PFSK-1 (cell line): ENCODE measurements around the gene PTPRN2.

ENCODE experiments used
- TAF1 ChIP-seq: IDR thresholded peaks from 2 replicates; pipeline ENCODE4 v1.6.1; 2012; ENCODE audit warnings: low read length, control low read depth, borderline replicate concordance; ENCODE audit not compliant: insufficient read depth
- TF ChIP-seq, protein P1 (sequence below), 2 experiments: IDR thresholded peaks; 2 replicates each; pipeline versions ENCODE4 v1.6.1 to v1.8.0; 2011 to 2012; ENCODE audit warnings: low read depth in 2 of 2, low read length in 2 of 2, control low read depth in 1 of 2, inconsistent platforms in 1 of 2, mild to moderate bottlenecking in 1 of 2, moderate library complexity in 1 of 2; ENCODE audit not compliant: insufficient read depth in 1 of 2

DNA sequence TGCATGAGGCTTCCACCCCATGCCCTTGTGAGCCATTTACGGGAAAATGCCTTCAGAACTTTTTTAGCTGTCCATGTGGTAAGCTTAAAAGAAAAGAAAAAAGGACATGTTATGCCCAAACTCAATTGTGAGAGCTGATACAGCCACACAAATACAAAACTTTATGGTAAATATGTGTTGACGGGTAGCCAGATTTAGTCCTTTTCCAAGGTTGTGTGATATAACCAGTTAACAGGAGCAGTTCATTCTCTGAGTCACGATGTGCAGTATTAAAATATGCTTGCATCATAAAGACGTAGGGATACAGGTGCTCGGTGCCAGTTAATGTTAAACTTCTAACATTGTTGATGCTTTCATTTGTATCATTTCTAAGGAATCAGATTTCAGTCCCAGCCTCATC is 900.5 kb downstream of the PTPRN2 start:
- TF ChIP-seq, protein P1, sequence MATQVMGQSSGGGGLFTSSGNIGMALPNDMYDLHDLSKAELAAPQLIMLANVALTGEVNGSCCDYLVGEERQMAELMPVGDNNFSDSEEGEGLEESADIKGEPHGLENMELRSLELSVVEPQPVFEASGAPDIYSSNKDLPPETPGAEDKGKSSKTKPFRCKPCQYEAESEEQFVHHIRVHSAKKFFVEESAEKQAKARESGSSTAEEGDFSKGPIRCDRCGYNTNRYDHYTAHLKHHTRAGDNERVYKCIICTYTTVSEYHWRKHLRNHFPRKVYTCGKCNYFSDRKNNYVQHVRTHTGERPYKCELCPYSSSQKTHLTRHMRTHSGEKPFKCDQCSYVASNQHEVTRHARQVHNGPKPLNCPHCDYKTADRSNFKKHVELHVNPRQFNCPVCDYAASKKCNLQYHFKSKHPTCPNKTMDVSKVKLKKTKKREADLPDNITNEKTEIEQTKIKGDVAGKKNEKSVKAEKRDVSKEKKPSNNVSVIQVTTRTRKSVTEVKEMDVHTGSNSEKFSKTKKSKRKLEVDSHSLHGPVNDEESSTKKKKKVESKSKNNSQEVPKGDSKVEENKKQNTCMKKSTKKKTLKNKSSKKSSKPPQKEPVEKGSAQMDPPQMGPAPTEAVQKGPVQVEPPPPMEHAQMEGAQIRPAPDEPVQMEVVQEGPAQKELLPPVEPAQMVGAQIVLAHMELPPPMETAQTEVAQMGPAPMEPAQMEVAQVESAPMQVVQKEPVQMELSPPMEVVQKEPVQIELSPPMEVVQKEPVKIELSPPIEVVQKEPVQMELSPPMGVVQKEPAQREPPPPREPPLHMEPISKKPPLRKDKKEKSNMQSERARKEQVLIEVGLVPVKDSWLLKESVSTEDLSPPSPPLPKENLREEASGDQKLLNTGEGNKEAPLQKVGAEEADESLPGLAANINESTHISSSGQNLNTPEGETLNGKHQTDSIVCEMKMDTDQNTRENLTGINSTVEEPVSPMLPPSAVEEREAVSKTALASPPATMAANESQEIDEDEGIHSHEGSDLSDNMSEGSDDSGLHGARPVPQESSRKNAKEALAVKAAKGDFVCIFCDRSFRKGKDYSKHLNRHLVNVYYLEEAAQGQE (IDR thresholded peaks at IDR 0.05; ENCODE audit: insufficient read depth in 1 of 2, low read depth in 2 of 2, low read length in 2 of 2): no peak
- TF ChIP-seq TAF1: no peak
